Measurements from ENCODE around the gene ABITRAM.
A peak's percentile ranks its signal among the peaks of the same experiment; 100 is the strongest.
"Not testable (repeated sequence)": the region's sequence is repeated elsewhere in the genome, so short reads cannot be mapped to it uniquely, and the experiment has no call there.

ABITRAM gene

GRCh38 chr9:108928386-108928785, 5.8 kb upstream of the ABITRAM start:
- DNase-seq (ENCODE audit: low read depth) = no peak

GRCh38 chr9:108933231-108933717, 926 bp upstream of the ABITRAM start:
- peak; percentile 49 for DNase-seq (ENCODE audit: low read depth)

- DNase-seq (ENCODE audit: low read depth) = peak; percentile 97
Observed at GRCh38 chr9:108933718-108934322, 380 bp upstream of the ABITRAM start, which contains the start of gene ELP1. TSS of gene ELP1 (minus strand) at chr9:108934124. CDS start at chr9:108931146, 2,978 bp downstream.

- DNase-seq (ENCODE audit: low read depth) = no peak
Observed at GRCh38 chr9:108937561-108938305, 3.5 kb downstream of the ABITRAM start.

GRCh38 chr9:108939975-108940374, 5.8 kb downstream of the ABITRAM start:
- DNase-seq (ENCODE audit: low read depth) = no peak

- no peak for DNase-seq (ENCODE audit: low read depth)
Observed at GRCh38 chr9:108950168-108950567, 16.0 kb downstream of the ABITRAM start.

- peak; percentile 11 for DNase-seq (ENCODE audit: low read depth)
Observed at GRCh38 chr9:108951578-108951977, 17.4 kb downstream of the ABITRAM start.

GRCh38 chr9:108953983-108954574, 19.9 kb downstream of the ABITRAM start:
- peak; percentile 66 for DNase-seq (ENCODE audit: low read depth)

- DNase-seq (ENCODE audit: low read depth) = no peak
Observed at GRCh38 chr9:108956022-108956630, 21.9 kb downstream of the ABITRAM start.

- no peak for DNase-seq (ENCODE audit: low read depth)
Observed at GRCh38 chr9:108956631-108957026, 22.4 kb downstream of the ABITRAM start.

- DNase-seq (ENCODE audit: low read depth) = no peak
Observed at GRCh38 chr9:108960331-108960730, 26.1 kb downstream of the ABITRAM start.

- DNase-seq (ENCODE audit: low read depth) = no peak
Observed at GRCh38 chr9:108961151-108961550, 27.0 kb downstream of the ABITRAM start.

GRCh38 chr9:108963459-108964143, 29.4 kb downstream of the ABITRAM start:
- no peak for DNase-seq (ENCODE audit: low read depth)

- DNase-seq (ENCODE audit: low read depth) = no peak
Observed at GRCh38 chr9:108967916-108968315, 33.7 kb downstream of the ABITRAM start.

GRCh38 chr9:108971392-108971791, 37.2 kb downstream of the ABITRAM start:
- not testable (repeated sequence) for DNase-seq (ENCODE audit: low read depth)

- no peak for DNase-seq (ENCODE audit: low read depth)
Observed at GRCh38 chr9:108972186-108972585, 38.0 kb downstream of the ABITRAM start.

GRCh38 chr9:108972626-108973209, 38.5 kb downstream of the ABITRAM start:
- no peak for DNase-seq (ENCODE audit: low read depth)

- DNase-seq (ENCODE audit: low read depth) = no peak
Observed at GRCh38 chr9:108973895-108974294, 39.7 kb downstream of the ABITRAM start.

- DNase-seq (ENCODE audit: low read depth) = no peak
Observed at GRCh38 chr9:108978205-108978604, 44.0 kb downstream of the ABITRAM start.

- DNase-seq (ENCODE audit: low read depth) = no peak
Observed at GRCh38 chr9:108980893-108981292, 46.7 kb downstream of the ABITRAM start.

GRCh38 chr9:108983885-108984284, 49.7 kb downstream of the ABITRAM start:
- DNase-seq (ENCODE audit: low read depth) = no peak
